ENCODE measurements around the gene ZFHX3. TPM values are rescaled to one million over a fixed set of nuclear protein-coding genes. Genes with fewer than 3 reads are reported as not detected.

Gene ZFHX3
- total and polyA plus RNA-seq, 2 experiments from 2014 or later = 2.8 to 3.9 TPM

DNA sequence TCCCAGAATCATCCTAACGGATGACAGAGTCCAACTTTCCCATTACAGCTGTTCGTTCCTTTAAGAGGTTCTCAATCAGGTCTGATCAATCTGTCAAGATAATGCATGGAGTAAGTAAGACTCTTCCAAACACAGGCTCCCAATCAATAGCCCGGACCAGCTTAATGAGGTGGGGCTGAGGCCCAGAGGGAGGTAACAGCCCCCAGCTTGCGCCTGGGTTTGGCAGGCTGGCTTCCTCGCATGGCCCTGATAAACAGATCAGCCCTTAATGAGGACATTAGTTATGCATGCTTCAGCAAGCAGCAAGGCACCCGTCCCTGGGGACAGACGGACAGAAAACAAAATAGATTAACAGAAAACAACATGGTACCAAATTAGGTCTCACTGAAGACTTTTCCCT is 145.7 kb downstream of the ZFHX3 start:
- H3K9me2 ChIP-seq (ENCODE audit: insufficient read depth) = no peaks in the 10 kb centered on the region
- H3F3A ChIP-seq (ENCODE audit: insufficient read depth) = no peaks in the 10 kb centered on the region
- TF ChIP-seq EZH2 (IDR thresholded peaks at IDR 0.05; ENCODE audit: insufficient read depth, poor library complexity, severe bottlenecking) = no peak
- TF ChIP-seq EZH2phosphoT487 (IDR thresholded peaks at IDR 0.05; ENCODE audit: insufficient read depth, low read depth) = no peak
- H3K4me2 ChIP-seq (ENCODE audit: unreplicated experiment) = no peak overlapping the region
- H3K27ac ChIP-seq = no peak overlapping the region
- H3K9ac ChIP-seq = no peak overlapping the region
- H3K79me2 ChIP-seq (ENCODE audit: insufficient read depth) = peaks cover 25% of the 10 kb centered on the region
- H2AFZ ChIP-seq = no peak overlapping the region
- H3K4me3 ChIP-seq = no peak overlapping the region
- in situ Hi-C loops (cut with MboI) = no loop called here
- H3K9me3 ChIP-seq (ENCODE audit: low read depth) = no peaks in the 10 kb centered on the region
- no peaks in the 10 kb centered on the region for H3K36me3 ChIP-seq (ENCODE audit: low read depth)
- H3K27me3 ChIP-seq (replicated peaks; ENCODE audit: insufficient read depth) = no peaks in the 10 kb centered on the region
- WGBS, 2 experiments (ENCODE audit: low coverage in 1 of 2, low lambda C conversion rate in 2 of 2, missing lambda C conversion rate in 2 of 2) = 88 to 93% methylated on average over 7 of the region's 7 CpGs
- H3K4me1 ChIP-seq (ENCODE audit: insufficient read depth) = 0 out of 2 replicates have a peak, but pooled peaks cover 9% of the 10 kb centered on the region
- H4K20me1 ChIP-seq (ENCODE audit: insufficient read depth) = no peaks in the 10 kb centered on the region; the same call in none of the 2 replicates
- no peak for DNase-seq

DNA sequence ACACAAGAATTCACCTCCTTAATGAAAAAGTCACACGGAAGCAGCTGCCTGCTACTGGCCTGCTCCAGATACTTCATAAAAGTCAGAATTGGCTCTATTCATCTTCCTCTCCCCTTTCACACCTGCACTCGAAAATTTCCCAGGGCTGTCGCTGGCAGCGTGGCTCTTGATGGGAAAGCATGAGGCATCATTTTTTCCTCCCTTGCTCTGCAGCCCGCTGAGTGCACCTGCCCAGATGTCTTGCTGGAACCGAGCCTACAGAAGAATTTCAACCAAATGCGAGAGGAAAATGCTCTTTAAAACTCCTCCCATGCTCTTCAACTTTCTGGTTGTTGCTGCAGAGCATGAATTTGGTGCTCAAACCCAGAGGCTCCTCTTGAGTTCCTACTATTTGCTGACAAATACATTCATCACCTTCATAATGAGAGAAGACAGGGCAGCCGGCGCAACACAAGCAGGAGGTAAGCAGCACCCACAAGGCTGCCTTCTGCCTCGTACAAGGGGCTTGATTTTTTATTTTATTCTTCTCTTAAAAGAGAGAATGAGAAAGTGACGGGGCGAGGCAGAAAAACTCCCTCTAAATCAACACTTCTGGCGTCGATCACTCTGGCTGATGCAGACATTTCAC is 146.8 kb downstream of the ZFHX3 start:
- TF ChIP-seq EZH2 (IDR thresholded peaks at IDR 0.05; ENCODE audit: insufficient read depth, poor library complexity, severe bottlenecking) (no peak), EZH2phosphoT487 (IDR thresholded peaks at IDR 0.05; ENCODE audit: insufficient read depth, low read depth) (no peak)
- 85% methylated on average over 14 of the region's 14 CpGs for WGBS, 2 experiments (ENCODE audit: low coverage in 1 of 2, low lambda C conversion rate in 2 of 2, missing lambda C conversion rate in 2 of 2)
- DNase-seq = no peak
- no peaks in the 10 kb centered on the region for H3K27me3 ChIP-seq (replicated peaks; ENCODE audit: insufficient read depth)
- H3K9me3 ChIP-seq (ENCODE audit: low read depth) = no peaks in the 10 kb centered on the region
- H4K20me1 ChIP-seq (ENCODE audit: insufficient read depth) = no peaks in the 10 kb centered on the region; the same call in none of the 2 replicates
- peaks cover 22% of the 10 kb centered on the region for H3K79me2 ChIP-seq (ENCODE audit: insufficient read depth)
- H3K36me3 ChIP-seq (ENCODE audit: low read depth) = no peaks in the 10 kb centered on the region
- no peak overlapping the region for H3K27ac ChIP-seq
- no peaks in the 10 kb centered on the region for H3K9me2 ChIP-seq (ENCODE audit: insufficient read depth)
- in situ Hi-C loops (cut with MboI) = no loop called here
- no peak overlapping the region for H3K4me2 ChIP-seq (ENCODE audit: unreplicated experiment)
- H2AFZ ChIP-seq = no peak overlapping the region
- H3K4me3 ChIP-seq = no peak overlapping the region
- no peaks in the 10 kb centered on the region for H3F3A ChIP-seq (ENCODE audit: insufficient read depth)
- 0 out of 2 replicates have a peak, but pooled peaks cover 9% of the 10 kb centered on the region for H3K4me1 ChIP-seq (ENCODE audit: insufficient read depth)
- H3K9ac ChIP-seq = no peak overlapping the region

DNA sequence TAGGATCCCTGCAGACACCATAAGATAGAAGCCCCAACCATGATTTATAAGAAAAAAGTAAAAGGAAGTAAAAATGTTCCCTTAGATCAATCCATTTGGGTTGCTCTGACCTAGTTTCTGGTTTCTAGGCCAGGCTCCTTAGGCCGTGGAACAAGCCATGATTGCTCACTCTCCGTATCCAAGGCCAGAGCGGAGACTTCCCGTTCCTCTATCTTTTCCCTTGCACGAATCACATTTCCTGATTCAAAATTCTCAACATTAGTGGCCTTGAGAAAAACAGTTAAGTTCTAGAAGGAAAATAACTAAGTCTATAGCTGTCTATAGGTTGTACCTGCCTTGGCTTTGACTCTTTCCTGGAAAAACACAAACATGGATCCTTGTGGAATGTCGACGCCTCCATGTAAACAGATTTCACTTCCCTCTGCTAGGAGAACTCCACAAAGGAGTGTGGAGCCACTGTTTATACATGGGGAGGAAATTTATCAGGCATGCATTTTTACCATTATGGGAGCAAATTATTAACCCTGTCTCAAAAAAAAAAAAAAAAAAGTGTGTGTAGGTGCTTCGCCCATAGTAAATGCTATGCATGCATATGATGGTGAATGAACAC is 149.6 kb downstream of the ZFHX3 start:
- H2AFZ ChIP-seq = no peak overlapping the region
- H3K4me2 ChIP-seq (ENCODE audit: unreplicated experiment) = no peak overlapping the region
- H3K9me3 ChIP-seq (ENCODE audit: low read depth) = no peaks in the 10 kb centered on the region
- H3K79me2 ChIP-seq (ENCODE audit: insufficient read depth) = peaks cover 16% of the 10 kb centered on the region
- DNase-seq = no peak
- H3K4me1 ChIP-seq (ENCODE audit: insufficient read depth) = no peaks in the 10 kb centered on the region
- no peaks in the 10 kb centered on the region for H3F3A ChIP-seq (ENCODE audit: insufficient read depth)
- H3K4me3 ChIP-seq = no peak overlapping the region
- in situ Hi-C loops (cut with MboI) = no loop called here
- no peaks in the 10 kb centered on the region for H3K9me2 ChIP-seq (ENCODE audit: insufficient read depth)
- TF ChIP-seq EZH2 (IDR thresholded peaks at IDR 0.05; ENCODE audit: insufficient read depth, poor library complexity, severe bottlenecking) (no peak), EZH2phosphoT487 (IDR thresholded peaks at IDR 0.05; ENCODE audit: insufficient read depth, low read depth) (no peak)
- H3K9ac ChIP-seq = no peak overlapping the region
- H3K36me3 ChIP-seq (ENCODE audit: low read depth) = no peaks in the 10 kb centered on the region
- H3K27ac ChIP-seq = no peak overlapping the region
- H3K27me3 ChIP-seq (replicated peaks; ENCODE audit: insufficient read depth) = no peaks in the 10 kb centered on the region
- H4K20me1 ChIP-seq (ENCODE audit: insufficient read depth) = no peaks in the 10 kb centered on the region; the same call in 1 of the 2 replicates
- WGBS, 2 experiments (ENCODE audit: low coverage in 1 of 2, low lambda C conversion rate in 2 of 2, missing lambda C conversion rate in 2 of 2) = 95 to 97% methylated on average over 8 of the region's 8 CpGs

DNA sequence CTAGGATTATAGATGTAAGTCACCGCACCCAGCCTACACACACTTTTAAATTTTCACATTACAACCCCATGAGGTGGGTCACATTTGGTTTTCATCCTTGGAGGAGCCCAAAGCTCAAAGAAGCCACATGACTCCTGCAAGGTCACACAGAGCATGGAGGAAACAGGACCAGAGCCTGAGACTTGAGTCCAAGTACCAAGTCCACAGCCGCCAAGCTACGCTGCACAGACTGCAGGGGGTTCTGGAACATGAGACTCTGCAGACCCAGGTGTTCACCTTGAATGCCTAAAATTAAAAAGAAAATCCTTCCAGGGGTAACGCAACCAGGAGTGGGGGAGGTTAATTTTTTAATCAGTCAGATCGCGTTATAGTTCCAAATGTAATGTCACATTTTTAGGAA is 150.2 kb downstream of the ZFHX3 start:
- H3K27me3 ChIP-seq (replicated peaks; ENCODE audit: insufficient read depth) = no peaks in the 10 kb centered on the region
- in situ Hi-C loops (cut with MboI) = no loop called here

More for the DNA sequence above, 150.2 kb downstream of the ZFHX3 start:
- no peak overlapping the region for H3K4me3 ChIP-seq
- no peaks in the 10 kb centered on the region for H3F3A ChIP-seq (ENCODE audit: insufficient read depth)
- no peaks in the 10 kb centered on the region for H3K9me2 ChIP-seq (ENCODE audit: insufficient read depth)
- DNase-seq = no peak
- H3K4me2 ChIP-seq (ENCODE audit: unreplicated experiment) = no peak overlapping the region
- TF ChIP-seq EZH2 (IDR thresholded peaks at IDR 0.05; ENCODE audit: insufficient read depth, poor library complexity, severe bottlenecking) = no peak
- TF ChIP-seq EZH2phosphoT487 (IDR thresholded peaks at IDR 0.05; ENCODE audit: insufficient read depth, low read depth) = no peak
- 95 to 96% methylated on average over 6 of the region's 6 CpGs for WGBS, 2 experiments (ENCODE audit: low coverage in 1 of 2, low lambda C conversion rate in 2 of 2, missing lambda C conversion rate in 2 of 2)
- no peak overlapping the region for H3K27ac ChIP-seq
- no peak overlapping the region for H2AFZ ChIP-seq
- no peaks in the 10 kb centered on the region for H3K36me3 ChIP-seq (ENCODE audit: low read depth)
- peaks cover 19% of the 10 kb centered on the region for H3K79me2 ChIP-seq (ENCODE audit: insufficient read depth)
- H3K4me1 ChIP-seq (ENCODE audit: insufficient read depth) = no peaks in the 10 kb centered on the region
- H3K9me3 ChIP-seq (ENCODE audit: low read depth) = no peaks in the 10 kb centered on the region
- no peak overlapping the region for H3K9ac ChIP-seq
- no peaks in the 10 kb centered on the region; the same call in 1 of the 2 replicates for H4K20me1 ChIP-seq (ENCODE audit: insufficient read depth)

All from GM23248 (cell line).